22Rv1 (cell line): ENCODE measurements around the gene NUP133.
"Not testable (repeated sequence)": the region's sequence is repeated elsewhere in the genome, so short reads cannot be mapped to it uniquely, and the experiment has no call there.

Source experiments
- ZFX ChIP-seq: fragments of 450-650 bp; IDR thresholded peaks from 2 replicates; pipeline ENCODE4 v1.6.1; 2017; ENCODE audit warnings: antibody characterized with exemption, borderline replicate concordance
- TF ChIP-seq, protein P1 (sequence below): fragments of 450-650 bp; IDR thresholded peaks from 2 replicates; pipeline ENCODE4 v1.5.1; 2017; ENCODE audit warnings: mild to moderate bottlenecking

DNA sequence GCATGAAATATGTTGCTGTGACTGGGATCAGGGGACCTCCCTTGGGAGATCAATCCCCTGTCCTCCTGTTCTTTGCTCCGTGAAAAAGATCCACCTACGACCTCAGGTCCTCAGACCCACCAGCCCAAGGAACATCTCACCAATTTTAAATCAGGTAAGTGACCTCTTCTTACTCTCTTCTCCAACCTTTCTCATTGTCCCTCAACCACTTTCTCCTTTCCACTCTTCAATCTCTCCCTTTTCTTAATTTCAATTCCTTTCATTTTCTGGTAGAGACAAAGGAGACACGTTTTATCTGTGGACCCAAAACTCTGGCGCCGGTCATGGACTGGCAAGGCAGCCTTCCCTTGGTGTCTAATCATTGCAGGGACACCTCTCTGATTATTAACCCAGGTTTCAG, 95.3 kb downstream of the NUP133 start:
- TF ChIP-seq, protein P1, sequence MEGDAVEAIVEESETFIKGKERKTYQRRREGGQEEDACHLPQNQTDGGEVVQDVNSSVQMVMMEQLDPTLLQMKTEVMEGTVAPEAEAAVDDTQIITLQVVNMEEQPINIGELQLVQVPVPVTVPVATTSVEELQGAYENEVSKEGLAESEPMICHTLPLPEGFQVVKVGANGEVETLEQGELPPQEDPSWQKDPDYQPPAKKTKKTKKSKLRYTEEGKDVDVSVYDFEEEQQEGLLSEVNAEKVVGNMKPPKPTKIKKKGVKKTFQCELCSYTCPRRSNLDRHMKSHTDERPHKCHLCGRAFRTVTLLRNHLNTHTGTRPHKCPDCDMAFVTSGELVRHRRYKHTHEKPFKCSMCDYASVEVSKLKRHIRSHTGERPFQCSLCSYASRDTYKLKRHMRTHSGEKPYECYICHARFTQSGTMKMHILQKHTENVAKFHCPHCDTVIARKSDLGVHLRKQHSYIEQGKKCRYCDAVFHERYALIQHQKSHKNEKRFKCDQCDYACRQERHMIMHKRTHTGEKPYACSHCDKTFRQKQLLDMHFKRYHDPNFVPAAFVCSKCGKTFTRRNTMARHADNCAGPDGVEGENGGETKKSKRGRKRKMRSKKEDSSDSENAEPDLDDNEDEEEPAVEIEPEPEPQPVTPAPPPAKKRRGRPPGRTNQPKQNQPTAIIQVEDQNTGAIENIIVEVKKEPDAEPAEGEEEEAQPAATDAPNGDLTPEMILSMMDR, result not testable (repeated sequence)
- not testable (repeated sequence) for TF ChIP-seq ZFX
